Bronchial epithelial cell (primary cell): ENCODE data around the gene SHB. TPM values are rescaled to one million over a fixed set of nuclear protein-coding genes. Genes with fewer than 3 reads are reported as not detected.
"Not testable (repeated sequence)": the region's sequence is repeated elsewhere in the genome, so short reads cannot be mapped to it uniquely, and the experiment has no call there.

Experiments used
- DNase-seq: peaks from one replicate; pipeline ENCODE4 v3.0.0-alpha.2; 2010; ENCODE audit warnings: low read depth
- FAIRE-seq: peaks from 2 replicates; lab custom pipeline; 2011; peaks lifted over from hg19 to GRCh38; lab: Jason Lieb, UNC
- H3K27me3 ChIP-seq: 2 replicates; pipeline ENCODE4 v1.5.1; 2011; ENCODE audit warnings: low read length; ENCODE audit not compliant: control insufficient read depth, insufficient read depth
- H3K36me3 ChIP-seq: 2 replicates; pipeline ENCODE4 v1.5.1; 2011; ENCODE audit warnings: low read length; ENCODE audit not compliant: control insufficient read depth, insufficient read depth
- H3K4me3 ChIP-seq: 2 replicates; pipeline ENCODE4 v1.5.1; 2011; ENCODE audit warnings: mild to moderate bottlenecking, low read depth, low read length, control low read depth
- CTCF ChIP-seq: IDR thresholded peaks from 2 replicates; pipeline ENCODE4 v1.5.1; 2011; ENCODE audit warnings: mild to moderate bottlenecking, moderate library complexity, low read length, control low read depth, inconsistent platforms; ENCODE audit not compliant: insufficient read depth, severe bottlenecking
- total RNA-seq: library from RNA; depleted of rRNA; stranded (reverse); fragments of >200 nt; gene quantifications from 2 replicates; pipeline ENCODE4 v1.2.1, GENCODE V29; 2014

The SHB gene
- total RNA-seq, 1 donor from 2014 or later = 14.5 TPM

GRCh38 chr9:37899041-37899440, 170.0 kb downstream of the SHB start:
- peaks cover 10% of the 10 kb centered on the region for H3K36me3 ChIP-seq
- no peak overlapping the region for H3K4me3 ChIP-seq
- H3K27me3 ChIP-seq = no peaks in the 10 kb centered on the region
- no peak for TF ChIP-seq CTCF
- FAIRE-seq (no peak), DNase-seq (no peak)

- FAIRE-seq (no peak), DNase-seq (peak; percentile 80)
- Histone ChIP-seq H3K4me3 (no peak overlapping the region), H3K27me3 (no peaks in the 10 kb centered on the region), H3K36me3 (peaks cover 10% of the 10 kb centered on the region)
- no peak for TF ChIP-seq CTCF
These were observed 171.4 kb downstream of the SHB start for GRCh38 chr9:37897665-37898064.

- no peak for FAIRE-seq
- no peak for DNase-seq
- Histone ChIP-seq H3K27me3 (no peaks in the 10 kb centered on the region), H3K4me3 (no peak overlapping the region), H3K36me3 (peaks cover 9% of the 10 kb centered on the region)
- no peak for TF ChIP-seq CTCF
These were observed 177.0 kb downstream of the SHB start for GRCh38 chr9:37892063-37892462.

- H3K27me3 ChIP-seq, H3K36me3 ChIP-seq, FAIRE-seq, H3K4me3 ChIP-seq, DNase-seq: not testable (repeated sequence)
These were observed 178.0 kb downstream of the SHB start for GRCh38 chr9:37891042-37891441.

GRCh38 chr9:37889536-37889935, 179.5 kb downstream of the SHB start:
- H3K36me3 ChIP-seq = peaks cover 4% of the 10 kb centered on the region
- TF ChIP-seq CTCF = no peak
- no peak for FAIRE-seq
- H3K4me3 ChIP-seq = no peak overlapping the region
- DNase-seq = no peak
- no peaks in the 10 kb centered on the region for H3K27me3 ChIP-seq

- not testable (repeated sequence) for DNase-seq, H3K36me3 ChIP-seq, FAIRE-seq, H3K4me3 ChIP-seq, H3K27me3 ChIP-seq
These were observed 180.9 kb downstream of the SHB start for GRCh38 chr9:37887977-37888583.

- Histone ChIP-seq H3K36me3 (peaks cover 2% of the 10 kb centered on the region), H3K27me3 (no peaks in the 10 kb centered on the region), H3K4me3 (no peak overlapping the region)
- DNase-seq = no peak
- no peak for TF ChIP-seq CTCF
- no peak for FAIRE-seq
These were observed 188.0 kb downstream of the SHB start for GRCh38 chr9:37880916-37881479.
